ENCODE results near the gene SERP2.
"Not testable (repeated sequence)": the region's sequence is repeated elsewhere in the genome, so short reads cannot be mapped to it uniquely, and the experiment has no call there.

Gene SERP2
- 0 to 0.13 reads per million in 2 experiments for total RNA-seq

DNA sequence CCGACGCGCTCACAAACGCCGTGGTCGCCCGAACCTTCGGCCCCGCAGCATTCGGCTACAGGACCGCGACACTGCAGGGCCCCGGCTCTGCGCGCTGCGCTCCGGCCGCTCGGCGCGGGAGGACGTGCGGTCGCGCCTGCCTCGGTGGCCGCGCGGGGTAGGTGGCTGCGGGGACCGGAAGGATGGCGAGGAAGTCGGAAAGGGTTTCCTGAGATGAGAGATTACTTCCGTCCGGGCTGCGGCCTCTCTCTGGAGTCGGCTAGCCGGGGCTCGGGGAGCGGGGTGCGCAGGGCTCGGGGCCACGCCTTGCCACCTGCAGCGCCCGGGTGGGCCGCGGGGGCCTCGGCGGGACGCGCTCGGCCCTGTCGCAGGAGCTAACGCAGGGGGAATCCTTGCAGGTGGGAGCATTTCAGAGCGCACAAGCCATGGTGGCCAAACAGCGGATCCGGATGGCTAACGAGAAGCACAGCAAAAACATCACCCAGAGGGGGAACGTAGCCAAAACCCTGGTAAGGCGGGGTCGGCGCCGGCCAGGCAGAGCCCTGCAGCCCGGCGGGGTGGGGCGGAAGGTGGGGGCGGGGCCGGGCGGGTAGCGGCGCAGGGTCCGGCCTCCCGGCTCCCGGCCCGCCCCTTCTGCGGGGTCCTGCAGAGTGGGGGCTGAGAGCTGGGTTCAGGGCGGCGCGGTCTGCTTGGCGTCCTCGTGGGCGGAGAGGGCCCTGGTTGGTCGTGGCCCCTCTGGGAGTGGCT is at the start of gene SERP2:
SERP2 (plus strand) TSS at position 224 of the 747 bp plus-strand sequence; CDS start at position 426, 202 bp downstream.
- DNase-seq (ENCODE audit: low read depth) = no peak

DNA sequence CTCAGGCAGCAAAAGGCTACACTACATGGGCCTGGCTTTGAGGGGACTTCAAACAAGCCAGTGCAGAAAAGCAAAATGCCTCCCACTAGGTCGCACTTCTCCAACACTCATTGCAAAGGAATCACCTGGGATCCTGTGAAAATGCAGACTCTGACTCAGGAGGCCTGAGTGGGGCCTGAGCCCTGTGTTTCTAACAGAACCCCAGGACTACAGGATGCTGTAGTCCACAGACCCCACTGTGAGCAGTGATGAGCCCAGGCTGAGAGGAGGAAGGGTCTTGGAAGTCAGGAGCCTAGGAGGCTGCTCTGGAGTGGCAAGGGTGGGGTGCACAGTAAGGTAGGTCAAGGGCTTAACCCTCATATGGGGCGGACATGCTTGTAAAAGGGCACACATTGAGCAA is 46.7 kb upstream of the SERP2 start:
- DNase-seq (ENCODE audit: low read depth) = no peak

DNA sequence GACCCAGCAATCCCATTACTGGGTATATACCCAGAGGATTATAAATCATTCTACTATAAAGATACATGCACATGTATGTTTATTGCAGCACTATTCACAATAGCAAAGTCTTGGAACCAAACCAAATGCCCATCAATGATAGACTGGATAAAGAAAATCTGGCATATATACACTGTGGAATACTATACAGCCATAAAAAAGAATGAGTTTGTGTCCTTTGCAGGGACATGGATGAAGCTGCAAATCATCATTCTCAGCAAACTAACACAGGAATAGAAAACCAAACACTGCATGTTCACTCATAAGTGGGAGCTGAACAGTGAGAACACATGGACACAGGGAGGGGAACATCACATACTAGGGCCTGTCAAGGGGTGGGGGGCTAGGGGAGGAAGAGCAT is 44.6 kb upstream of the SERP2 start:
- DNase-seq (ENCODE audit: low read depth) = not testable (repeated sequence)

GRCh38 chr13:44329909-44330545 is 43.6 kb upstream of the SERP2 start:
- no peak for DNase-seq (ENCODE audit: low read depth)

DNA sequence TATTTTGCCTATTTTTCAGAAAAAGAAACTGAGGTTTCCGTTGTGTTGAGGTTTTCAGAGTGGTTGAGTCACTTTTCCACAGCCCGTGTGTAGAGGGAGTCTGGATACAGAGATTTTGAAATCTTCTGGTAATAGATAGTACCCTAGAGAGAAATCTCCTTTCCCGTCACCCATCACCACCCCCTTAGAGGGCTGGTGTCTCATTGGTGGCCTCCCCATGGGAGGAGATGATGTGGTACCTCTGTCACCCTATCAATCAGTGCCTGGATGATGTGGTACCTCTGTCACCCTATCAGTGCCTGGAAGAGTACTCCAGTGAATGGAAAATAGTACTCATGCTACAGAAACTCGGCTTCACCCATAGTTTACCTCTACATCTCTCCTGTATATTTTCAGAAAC is 42.2 kb upstream of the SERP2 start:
- no peak for DNase-seq (ENCODE audit: low read depth)

- DNase-seq (ENCODE audit: low read depth) = no peak
Measured at GRCh38 chr13:44331912-44332851, 41.4 kb upstream of the SERP2 start.

DNA sequence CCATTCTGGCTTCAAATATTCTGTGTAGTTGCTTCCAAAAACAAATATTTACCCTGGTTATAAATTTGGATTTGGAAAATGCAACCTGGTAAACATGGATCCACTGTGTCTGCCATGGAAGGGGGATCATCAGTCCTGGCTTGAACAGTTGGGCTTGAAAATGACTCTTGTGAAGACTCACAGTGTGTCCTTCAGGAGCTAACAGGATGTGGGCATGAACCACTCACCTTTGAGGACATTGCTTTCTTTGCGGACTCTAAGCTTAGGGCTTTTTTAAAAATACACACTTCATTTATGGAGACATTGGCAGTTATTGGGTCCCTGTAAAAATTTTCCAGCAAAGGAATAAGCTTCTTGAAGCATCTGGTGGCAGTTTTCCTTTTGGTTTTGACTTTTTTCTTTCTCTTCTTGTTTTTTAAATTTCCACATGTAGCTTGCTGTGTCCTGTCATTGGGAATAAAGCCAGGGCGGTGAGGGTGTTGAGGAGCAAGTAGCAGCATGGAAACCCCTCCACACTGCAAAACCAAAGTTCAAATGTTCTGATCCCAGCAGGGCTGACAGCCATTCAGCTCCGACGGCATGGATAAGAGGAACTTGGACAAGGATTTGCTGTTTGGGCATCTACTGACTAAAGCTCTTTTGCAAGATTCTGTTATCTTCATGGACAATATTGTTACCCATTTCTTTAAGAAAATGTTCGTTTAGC is 39.5 kb upstream of the SERP2 start:
- no peak for DNase-seq (ENCODE audit: low read depth)

- DNase-seq (ENCODE audit: low read depth) = no peak
Measured at GRCh38 chr13:44334751-44335150, 38.9 kb upstream of the SERP2 start.

DNA sequence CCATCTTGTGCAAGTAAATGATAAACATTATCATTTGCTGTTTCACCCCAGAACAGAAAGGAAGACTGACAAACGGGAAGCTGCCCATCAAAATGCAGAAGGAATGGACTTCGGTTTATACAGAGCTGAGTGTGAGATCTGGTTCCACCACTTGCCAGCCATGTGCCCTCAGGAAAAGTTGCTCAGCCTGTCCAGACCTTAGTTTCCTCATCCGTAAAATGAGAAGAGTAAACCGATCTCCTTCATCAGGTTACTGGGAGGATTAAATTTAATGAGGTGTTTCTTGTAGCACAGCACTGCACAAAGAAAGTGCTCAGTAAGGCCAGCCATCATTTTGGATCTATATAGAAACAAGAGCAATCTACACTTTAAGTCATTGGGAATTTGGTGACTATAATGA is 36.7 kb upstream of the SERP2 start:
- DNase-seq (ENCODE audit: low read depth) = no peak

DNA sequence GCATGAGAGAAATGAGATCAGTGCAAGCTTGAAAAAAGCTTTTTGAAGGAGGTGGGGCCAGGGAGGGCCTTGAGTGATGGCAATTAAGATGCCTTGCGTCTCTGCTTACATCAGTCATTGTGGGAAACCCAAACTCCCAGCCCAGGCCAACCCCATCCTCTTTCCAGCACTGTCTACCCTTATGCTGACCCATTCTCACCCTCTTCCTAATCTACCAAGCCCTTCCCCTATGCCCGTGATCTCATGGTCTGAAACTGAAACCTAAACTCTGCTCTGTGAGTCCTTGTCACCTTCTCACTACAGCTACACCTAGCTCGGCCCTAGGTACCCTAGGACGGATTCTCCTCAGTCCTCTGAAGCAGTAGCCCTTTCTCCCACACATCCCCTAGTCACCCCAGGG is 36.0 kb upstream of the SERP2 start:
- no peak for DNase-seq (ENCODE audit: low read depth)

DNA sequence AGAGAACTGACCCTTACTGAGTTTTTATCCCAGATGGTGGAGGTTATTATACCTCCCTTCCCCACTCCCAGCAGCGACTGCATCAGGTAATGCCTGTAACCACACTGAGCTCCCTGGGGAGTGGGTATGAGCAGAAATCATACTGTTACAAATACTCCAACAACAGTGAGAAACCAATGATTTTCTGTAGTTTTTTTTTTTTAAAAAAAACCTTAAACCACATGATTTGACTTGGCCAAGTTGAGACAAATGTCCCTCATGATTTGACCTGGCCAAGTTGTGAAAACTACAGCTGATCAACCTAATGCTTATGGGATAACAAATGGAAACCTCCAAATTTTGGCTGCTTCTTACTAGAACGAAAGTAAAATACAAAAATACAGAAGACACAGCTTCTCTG is 33.1 kb upstream of the SERP2 start:
- no peak for DNase-seq (ENCODE audit: low read depth)

DNA sequence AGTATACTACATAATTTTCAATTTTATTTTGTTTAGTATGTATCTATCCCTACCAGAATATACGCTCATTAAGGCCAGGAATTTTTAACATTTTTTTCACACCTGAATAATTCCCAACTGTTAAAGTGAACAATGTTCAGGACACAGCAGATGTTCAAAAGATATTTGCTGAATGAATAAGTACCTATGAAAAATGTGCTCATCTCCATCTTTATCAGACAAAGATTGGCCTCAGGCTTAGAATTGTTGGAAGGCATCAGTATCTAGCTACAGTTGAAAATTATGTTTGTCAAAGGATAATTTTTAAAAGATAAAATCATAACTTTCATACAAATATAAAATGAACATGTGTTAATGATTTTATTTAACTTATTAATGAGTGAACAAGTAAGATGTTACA is 30.9 kb upstream of the SERP2 start:
- DNase-seq (ENCODE audit: low read depth) = no peak

- DNase-seq (ENCODE audit: low read depth) = no peak
Measured at GRCh38 chr13:44346534-44346933, 27.1 kb upstream of the SERP2 start.

- DNase-seq (ENCODE audit: low read depth) = no peak
Measured at GRCh38 chr13:44347301-44347700, 26.3 kb upstream of the SERP2 start.

DNA sequence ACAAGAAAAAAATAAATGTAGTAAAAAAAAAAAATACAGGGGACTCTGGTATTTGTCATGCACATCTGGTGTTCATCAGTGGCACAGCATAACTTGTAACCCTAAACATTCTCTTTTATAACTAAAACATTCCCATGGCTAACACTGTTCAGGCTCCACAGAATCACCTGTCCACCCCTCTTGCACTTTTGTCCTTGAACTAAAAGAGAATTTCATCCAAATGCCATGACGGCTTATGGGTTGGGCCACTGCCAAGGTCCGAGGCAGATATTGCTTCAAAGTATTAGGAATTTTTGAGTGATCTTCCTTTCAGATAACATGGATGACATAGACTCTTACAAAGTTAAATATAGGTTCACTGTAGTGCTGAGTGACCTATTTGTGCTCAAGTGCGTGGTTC is 25.7 kb upstream of the SERP2 start:
- no peak for DNase-seq (ENCODE audit: low read depth)

DNA sequence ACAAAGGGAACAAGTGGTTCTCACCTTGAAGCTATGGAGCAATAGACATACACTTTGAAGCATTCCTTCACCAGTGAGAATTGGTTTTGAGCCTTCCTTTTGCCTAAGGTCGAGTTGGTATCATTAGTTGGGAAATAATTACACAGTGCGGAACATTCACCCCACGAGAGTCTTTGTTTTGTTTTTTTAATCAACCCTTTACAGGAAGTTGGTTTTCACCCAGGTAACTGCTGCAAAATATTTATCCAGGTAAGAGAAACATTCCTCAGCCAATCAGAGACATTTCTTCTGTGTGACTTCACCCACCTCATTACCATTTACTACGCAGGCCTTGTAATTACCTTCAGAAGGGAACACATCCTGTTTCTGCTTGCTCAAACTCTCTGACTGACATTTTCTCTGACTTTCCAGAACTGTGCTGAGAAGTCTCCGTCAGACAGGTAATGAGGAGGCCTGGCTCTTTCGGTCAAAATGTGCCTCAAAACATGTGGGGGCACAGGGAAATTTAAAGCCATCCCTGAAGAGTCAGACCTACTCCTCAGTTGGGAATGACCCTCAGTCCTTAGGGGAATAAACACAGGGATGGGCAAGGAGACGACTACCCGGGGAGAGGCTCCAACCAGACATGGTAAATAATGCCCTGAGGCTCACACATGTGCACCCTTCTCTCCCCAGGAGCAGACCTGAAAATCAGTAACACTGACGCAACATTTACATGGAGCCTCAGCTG is 22.7 kb upstream of the SERP2 start:
- no peak for DNase-seq (ENCODE audit: low read depth)

DNA sequence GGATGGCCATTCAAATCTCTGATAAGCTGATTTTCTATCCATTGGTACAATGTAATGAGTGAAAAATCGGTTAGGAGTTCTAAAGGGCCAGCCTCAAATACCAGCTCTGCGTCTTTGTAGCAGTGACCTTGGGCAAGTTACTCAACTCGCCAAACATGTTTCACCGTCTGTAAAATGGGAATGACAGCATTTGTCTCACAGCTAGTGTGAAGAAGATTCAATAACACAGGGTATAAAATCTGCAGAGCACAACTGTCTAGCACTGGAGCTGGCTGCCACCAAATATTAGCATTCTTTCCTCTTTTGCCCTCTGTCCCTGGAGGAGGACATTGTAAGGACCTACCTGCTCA is 22.1 kb upstream of the SERP2 start:
- DNase-seq (ENCODE audit: low read depth) = no peak

DNA sequence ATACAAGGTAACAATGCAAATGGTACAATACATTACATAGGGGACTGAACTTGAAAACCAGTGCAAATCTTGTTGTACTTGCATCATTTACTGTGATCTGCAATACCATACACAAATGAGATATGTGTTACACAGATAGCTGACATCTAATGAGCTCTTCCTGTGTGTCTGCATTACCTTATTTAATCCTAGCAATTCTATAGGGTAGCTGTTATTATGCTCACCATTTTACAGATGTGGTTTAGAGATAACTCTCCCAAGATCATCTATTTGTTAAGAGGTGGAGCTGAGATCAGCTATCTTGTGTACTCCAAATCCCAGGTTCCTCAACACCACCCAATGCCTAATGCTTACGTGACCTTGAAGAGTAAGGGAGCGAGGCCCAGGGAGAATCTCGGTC is 21.4 kb upstream of the SERP2 start:
- no peak for DNase-seq (ENCODE audit: low read depth)

DNA sequence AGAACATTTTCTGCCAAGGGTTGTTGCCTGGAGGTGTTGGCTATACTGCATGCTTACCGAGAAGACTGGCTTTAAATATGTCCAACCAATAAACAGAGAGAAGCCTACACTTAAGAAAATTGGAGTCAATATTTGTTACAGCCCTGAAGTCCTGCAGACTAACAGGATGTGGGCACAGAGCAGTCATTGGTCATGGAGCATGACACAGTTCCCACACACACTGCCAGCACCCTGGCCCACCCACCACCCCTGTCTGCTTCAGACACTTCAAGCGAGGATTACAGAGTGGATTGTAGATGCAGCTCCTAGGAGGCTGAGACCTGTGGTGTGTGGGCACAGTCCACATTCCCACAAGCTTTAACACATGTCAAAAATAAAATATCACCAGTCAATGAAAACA is 21.0 kb upstream of the SERP2 start:
- DNase-seq (ENCODE audit: low read depth) = no peak

- DNase-seq (ENCODE audit: low read depth) = no peak
Measured at GRCh38 chr13:44354331-44354730, 19.3 kb upstream of the SERP2 start.

DNA sequence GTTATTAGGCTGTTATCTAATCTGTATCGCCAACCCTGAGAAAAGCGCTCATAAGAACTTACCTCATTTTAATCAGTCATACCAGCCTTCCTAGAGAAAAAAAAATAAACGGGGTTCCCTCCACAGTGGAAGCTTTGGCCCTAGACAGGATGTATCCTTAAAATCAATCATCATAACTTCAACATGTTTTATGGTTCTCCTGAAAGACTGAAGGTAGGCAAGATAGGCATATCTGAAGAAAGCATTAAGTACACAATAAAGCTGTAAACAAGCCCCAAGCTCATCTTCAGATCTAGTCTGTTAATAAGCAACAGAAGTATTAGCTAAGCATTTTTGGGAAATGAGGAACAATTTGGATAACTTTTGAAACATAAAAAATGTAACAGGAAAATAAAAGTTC is 18.7 kb upstream of the SERP2 start:
- DNase-seq (ENCODE audit: low read depth) = no peak

Measured in T follicular helper cell (primary cell).